GM08714 (cell line): ENCODE results near the gene RAB11FIP4.

ENCODE experiments used
- H3K4me3 ChIP-seq: fragments of 200-500 bp; sonication (Bioruptor generic); 2 replicates; pipeline ENCODE4 v1.5.1; 2014; ENCODE audit warnings: mild to moderate bottlenecking, low read length, inconsistent platforms
- ZNF274 ChIP-seq: IDR thresholded peaks from 2 replicates; pipeline ENCODE4 v1.6.1; 2012; ENCODE audit warnings: mild to moderate bottlenecking, low read depth, low read length

Gene RAB11FIP4

GRCh38 chr17:31486351-31487062, 95.0 kb downstream of the RAB11FIP4 start:
- TF ChIP-seq ZNF274 = no peak
- H3K4me3 ChIP-seq = no peak overlapping the region

GRCh38 chr17:31487063-31487647, 95.7 kb downstream of the RAB11FIP4 start:
- H3K4me3 ChIP-seq = peak overlapping the region; percentile 61; the same call in 1 of the 2 replicates
- TF ChIP-seq ZNF274 = no peak

- peak overlapping the region; percentile 68 for H3K4me3 ChIP-seq
- TF ChIP-seq ZNF274 = no peak
Observed at GRCh38 chr17:31487648-31488263, 96.3 kb downstream of the RAB11FIP4 start.

DNA sequence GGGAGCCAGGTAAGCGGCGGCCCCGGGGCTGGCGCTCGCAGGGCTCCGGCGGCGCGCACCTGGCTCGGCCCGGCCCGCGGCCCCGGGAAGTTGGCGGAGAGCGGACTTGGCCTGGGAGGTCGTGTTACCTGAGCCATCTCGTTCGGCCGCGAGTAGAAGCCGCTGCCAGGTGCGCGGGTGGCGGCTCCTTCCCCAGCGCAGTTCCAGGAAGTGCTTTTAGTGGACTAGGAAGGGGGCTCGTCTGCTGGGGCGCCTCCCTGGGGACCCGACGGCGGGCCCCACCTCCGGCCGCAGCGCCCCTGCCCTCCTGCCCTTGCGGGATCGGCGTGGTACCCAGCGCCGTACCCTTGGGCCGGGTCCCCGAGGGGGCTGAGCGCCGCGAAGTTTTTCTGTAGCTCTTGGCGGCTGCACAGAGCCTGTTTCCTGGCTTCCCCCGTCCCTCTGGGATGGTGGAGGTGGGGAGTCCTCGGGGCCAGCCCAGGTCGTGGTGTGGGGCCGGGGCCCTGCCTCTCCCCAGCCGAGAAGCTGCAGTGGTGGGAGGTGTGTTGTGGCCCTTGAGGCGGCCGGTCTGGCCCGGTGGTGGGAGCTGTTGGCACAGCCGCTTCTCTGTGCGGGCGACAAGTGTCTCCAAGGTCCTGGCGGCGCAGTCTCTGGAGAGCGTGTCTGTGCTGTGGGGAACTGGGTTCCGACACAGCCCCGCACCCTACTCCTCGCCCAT, 96.9 kb downstream of the RAB11FIP4 start:
- no peak for TF ChIP-seq ZNF274
- peak overlapping the region; percentile 68 for H3K4me3 ChIP-seq

GRCh38 chr17:31488982-31489294, 97.5 kb downstream of the RAB11FIP4 start:
- TF ChIP-seq ZNF274 = no peak
- H3K4me3 ChIP-seq = peak overlapping the region; percentile 68; the same call in 1 of the 2 replicates

DNA sequence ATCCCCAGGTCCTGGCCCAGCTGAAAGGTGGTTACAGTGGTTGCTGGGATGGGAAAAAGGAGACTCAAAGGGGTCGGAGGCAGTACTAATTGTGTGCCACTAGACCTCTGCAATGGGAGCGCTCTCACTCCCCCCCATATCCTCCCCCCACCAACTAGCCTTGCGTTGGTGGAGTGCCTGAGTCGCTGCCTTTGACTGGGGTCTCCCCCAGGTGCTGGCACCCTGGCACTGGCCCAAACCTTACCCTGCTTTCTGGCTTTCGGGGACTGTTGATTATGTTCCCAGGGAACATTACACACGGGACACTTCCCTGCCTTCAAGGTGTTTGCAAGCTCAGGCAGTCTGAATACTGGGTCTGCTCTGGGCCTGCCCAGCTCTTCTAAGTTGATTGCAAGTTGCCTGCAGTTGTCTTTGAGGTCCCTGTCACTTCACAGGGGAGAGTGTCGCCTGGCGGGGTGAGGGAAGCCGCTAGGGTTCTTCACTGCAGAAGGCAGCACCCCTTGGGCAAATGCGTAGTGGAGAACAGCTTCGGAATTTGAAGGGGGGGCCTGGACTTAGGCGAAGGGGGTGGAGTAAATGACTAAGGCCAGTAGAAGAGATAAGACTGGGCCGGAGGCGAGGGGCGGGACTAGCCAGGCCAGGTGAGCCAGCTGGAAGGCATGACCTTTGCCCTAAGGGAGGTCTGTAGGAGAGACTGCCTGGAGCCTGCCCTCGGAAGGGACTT, 98.0 kb downstream of the RAB11FIP4 start:
- TF ChIP-seq ZNF274 = no peak

GRCh38 chr17:31490019-31490650, 98.7 kb downstream of the RAB11FIP4 start:
- no peak for TF ChIP-seq ZNF274
- no peak overlapping the region for H3K4me3 ChIP-seq

More for the DNA sequence above, 98.0 kb downstream of the RAB11FIP4 start:
- H3K4me3 ChIP-seq = no peak overlapping the region

DNA sequence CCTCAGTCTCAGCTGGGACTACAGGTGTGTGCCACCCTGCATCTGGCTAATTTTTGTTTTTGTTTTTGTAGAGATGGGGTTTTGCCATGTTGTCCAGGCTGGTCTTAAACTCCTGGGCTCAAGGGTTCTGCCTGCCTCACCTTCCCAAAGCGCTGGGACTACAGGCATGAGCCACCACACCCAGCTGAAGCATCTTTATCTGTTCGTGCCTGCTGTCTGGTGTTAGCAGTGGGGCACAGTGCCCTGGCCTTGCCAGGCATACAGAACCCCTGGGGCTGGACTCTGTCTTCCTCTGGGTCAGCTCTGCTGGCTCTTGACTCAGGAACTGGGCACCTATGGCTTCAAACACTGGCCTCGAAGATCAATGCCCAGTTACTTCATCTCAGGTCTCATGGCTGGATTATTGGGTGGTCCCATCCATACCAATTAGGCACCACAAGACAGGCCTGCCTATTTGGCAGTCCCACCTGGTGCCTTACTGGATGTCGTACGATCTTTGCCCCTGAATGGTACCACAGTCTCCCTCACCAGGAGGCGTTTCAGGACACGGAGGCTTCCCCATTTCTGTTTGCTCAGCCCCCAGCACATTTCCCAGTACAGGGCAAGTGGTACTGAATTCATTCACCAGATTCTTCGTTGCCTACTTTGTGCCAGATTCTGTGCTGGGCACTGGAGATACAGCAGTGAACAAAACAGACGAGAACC, 99.3 kb downstream of the RAB11FIP4 start:
- H3K4me3 ChIP-seq = no peak overlapping the region
- no peak for TF ChIP-seq ZNF274

GRCh38 chr17:31491376-31492131, 100.1 kb downstream of the RAB11FIP4 start:
- TF ChIP-seq ZNF274 = no peak
- H3K4me3 ChIP-seq = no peak overlapping the region; the same call in 1 of the 2 replicates

- H3K4me3 ChIP-seq = no peak overlapping the region
- TF ChIP-seq ZNF274 = no peak
Observed at GRCh38 chr17:31492206-31492605, 100.7 kb downstream of the RAB11FIP4 start.

DNA sequence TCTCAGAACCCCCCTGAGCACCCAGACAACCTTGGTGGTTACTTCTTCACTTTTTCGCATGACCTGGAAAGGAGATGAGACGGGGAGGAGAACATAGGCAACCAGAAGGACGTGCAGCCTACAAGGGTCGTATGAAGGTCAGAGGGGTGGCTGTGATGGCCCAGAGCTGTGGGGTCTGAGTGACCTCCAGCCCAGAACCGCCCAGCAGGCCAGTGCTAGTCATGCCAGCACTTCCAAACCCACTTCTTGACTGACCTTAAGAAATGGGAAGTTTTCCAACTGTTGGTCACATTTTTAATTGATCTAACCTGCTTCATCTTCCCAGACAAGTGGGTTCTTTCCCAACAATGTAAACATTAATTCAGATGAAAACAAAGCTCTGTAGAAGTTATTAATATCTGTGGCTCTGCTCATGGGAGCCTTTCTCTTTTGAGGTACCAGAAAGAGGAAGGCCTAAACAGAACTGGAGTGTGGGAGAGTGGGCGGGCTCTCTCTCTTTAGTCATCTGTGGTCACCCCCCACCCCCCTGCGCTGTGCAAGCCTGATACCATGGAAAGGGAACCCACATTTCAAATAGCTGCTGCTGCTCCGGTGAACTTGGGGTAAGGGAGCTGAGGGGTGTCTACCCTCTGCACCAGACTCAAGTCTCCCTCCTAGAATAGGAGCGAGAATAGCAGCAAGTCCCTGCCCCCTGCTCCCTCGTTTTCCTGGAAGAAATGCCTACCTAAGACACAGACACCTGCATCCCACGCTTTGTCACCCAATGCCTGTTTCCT, 101.6 kb downstream of the RAB11FIP4 start:
- TF ChIP-seq ZNF274 = no peak
- H3K4me3 ChIP-seq = peak overlapping the region; percentile 5; the same call in 1 of the 2 replicates
